Activated effector memory CD4-positive, alpha-beta T cell treated with Interleukin-2 at 50 U/mL for 16 hours (primary cell): Measurements from ENCODE around the gene CD84.
A peak's percentile ranks its signal among the peaks of the same experiment; 100 is the strongest.
"Not testable (repeated sequence)": the region's sequence is repeated elsewhere in the genome, so short reads cannot be mapped to it uniquely, and the experiment has no call there.

ENCODE experiments used
- DNase-seq: peaks from one replicate; pipeline ENCODE4 v3.0.0-alpha.2; 2020

Gene CD84

DNA sequence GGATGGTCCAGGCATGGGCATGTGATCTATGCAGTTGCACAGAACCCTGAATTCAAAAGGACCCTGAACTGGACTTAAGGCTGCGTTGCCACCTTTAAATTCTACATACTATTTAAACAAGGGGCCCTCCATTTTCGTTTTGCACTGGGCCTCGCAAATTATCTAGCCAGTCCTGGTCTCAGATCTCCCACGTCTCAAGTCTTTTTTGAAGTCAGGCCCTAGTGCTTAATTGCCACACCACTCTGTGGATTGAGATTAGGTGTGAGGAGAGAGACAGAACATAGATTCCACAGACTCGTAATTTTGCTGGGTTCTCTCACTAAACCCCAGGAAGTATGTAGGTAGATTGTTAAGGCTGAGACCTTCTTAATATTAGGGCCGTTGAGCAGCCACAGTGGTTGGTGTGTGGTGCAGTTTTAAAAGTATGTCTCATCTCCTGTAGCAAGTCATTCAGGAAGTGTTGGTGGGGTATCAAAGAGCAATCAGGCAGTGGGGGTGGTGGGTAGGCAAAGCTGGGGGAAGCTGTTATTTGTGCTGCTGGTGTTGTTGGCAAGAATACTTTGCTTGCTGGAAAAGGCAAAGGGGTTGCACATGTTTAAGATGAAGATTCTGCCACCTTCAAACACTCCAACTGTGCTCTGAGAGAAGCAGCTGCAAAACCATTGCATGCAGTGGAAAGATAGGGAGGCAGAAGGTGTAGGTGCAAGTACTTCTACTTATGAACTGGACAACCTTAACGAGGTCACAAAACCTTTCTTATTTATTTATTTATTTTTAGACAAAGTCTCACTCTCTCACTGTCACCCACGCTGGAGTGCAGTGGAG, 11.2 kb downstream of the CD84 start:
- DNase-seq: peak; percentile 66

DNA sequence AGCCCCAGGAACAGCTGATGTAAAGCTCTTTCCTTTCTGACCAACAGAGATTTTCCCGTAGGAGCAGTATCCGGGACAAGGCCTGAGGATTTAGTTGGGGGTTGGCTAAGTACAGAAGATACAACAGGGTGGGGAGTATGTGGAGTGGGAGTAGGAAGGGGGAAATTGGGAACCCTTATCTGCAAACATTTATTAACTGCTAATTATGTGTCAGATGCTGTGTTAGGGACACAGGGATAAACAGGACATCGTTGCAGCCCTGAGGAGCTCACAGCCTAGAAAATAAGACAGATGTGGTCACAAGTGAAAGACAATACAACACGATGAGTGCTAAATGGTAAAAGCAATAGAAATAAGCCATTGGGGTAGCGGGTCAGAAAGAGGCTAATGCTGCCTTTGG, 12.0 kb downstream of the CD84 start:
- DNase-seq: no peak

DNA sequence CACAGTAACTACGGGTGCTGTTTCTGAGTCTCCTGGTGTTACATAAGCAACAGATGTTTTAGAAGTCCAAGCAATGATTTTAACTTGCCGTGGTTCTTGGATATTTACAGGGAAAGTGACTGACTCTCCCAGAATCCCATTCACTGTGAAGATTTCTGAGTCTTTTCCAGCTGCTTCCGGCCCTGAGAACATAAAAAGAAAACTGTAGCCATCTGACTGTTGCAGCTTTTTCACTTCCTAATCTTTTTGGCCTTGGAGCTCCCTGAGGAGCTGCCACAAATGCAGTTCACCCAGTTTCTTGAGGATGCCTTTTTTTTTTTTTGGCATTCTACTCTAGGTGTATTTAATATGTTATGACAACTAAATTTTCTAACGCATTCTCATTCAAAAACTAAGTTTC, 13.7 kb downstream of the CD84 start:
- no peak for DNase-seq

DNA sequence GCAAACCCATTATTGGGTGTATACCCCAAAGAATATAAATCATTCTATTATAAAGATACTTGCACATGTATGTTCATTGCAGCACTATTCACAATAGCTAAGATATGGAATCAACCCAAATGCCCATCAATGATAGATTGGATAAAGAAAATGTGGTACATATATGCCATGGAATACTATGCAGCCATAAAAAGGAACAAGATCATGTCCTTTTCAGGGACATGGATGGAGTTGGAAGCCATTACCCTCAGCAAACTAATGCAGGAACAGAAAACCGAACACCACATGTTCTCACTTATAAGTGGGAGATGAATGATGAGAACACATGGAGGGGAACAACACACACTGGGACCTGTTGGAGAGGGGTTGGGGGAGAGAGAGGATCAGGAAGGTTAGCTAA, 16.1 kb downstream of the CD84 start:
- not testable (repeated sequence) for DNase-seq

DNA sequence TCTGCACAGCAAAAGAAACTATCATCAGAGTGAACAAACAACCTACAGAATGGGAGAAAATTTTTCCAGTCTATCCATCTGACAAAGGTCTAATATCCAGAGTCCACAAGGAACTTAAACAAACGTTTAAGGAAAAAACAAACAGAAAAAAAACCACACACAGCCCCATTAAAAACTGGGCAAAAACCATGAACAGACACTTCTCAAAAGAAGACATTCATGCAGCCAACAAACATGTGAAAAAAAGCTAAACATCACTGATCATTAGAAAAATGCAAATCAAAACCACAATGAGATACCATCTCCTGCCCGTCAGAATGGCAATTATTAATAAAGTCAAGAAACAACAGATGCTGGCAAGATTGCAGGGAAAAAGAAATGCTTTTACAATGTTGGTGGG, 16.6 kb downstream of the CD84 start:
- not testable (repeated sequence) for DNase-seq

DNA sequence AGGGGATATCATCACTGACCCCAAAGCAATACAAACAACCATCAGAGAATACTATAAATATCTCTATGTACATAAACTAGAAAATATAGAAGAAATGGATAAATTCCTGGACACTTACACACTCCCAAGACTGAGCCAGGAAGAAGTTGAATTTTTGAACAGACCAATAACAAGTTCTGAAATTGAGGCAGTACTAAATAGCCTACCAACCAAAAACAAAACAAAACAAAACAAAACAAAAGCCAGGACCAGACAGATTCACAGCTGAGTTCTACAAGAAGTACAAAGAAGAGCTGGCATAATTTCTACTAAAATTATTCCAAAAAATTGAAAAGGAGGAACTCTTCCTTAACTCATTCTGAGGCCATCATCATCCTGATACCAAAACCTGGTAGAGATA, 18.5 kb downstream of the CD84 start:
- DNase-seq: no peak

DNA sequence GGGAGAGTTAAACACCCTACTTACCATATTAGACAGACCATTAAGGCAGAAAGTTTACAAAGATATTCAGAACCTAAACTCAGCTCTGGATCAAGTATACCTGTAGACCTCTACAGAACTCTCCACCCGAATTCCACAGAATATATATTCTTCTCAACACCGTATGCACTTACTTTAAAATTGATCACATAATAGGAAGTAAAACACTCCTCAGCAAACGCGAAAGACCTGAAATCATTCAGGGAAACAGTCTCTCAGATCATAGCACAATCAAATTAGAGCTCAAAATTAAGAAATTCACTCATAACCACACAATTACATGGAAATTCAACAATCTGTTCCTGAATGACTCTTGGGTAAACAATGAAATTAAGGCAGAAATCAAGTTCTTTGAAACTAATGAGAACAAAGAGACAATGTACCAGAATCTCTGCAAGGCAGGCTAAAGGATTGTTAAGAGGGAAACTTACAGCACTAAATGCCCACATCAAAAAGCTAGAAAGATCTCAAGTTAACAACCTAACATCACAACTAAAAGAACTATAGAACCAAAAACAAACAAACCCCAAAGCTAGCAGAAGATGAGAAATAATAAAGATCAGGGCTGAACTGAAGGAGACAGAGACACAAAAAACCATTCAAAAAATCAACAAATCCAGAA, 19.1 kb downstream of the CD84 start:
- no peak for DNase-seq

DNA sequence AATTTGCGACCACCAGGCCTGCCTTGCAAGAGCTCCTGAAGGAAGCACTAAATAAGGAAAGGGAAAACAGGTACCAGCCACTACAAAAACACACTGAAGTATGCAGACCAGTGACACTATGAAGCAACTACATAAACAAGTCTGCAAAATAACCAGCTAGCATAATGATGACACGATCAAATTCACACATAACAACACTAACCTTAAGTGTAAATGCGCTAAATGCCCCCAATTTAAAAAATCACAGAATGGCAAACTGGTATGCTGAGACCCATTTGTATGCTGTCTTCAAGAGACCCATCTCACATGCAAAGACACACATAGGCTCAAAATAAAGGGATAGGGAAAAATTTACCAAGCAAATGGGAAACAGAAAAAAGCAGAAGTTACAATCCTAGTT, 19.9 kb downstream of the CD84 start:
- DNase-seq: not testable (repeated sequence)

DNA sequence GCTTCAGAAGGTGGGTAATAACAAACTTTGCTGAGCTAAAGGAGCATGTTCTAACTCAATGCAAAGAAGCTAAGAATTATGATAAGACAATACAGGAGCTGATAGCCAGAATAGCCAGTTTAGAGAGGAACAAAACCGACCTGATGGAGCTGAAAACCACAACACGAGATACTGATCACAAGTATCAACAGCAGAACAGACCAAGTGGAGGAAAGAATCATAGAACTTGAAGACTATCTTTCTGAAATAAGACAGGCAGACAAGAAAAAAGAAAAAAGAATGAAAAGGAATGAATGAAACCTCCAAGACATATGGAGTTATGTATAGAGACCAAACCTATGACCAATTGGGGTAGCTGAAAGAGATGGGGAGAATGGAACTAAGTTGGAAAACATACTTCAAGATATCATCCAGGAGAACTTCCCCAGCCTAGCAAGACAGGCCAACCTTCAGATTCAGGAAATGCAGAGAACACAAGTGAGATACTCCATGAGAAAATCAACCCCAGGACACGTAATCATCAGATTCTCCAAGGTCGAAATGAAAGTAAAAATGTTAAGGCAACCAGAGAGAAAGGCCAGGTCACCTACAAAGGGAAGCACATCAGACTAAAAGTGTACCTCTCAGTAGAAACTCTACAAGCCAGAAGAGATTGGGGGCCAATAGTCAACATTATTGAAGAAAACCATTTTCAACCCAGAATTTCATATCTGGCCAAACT, 20.5 kb downstream of the CD84 start:
- DNase-seq: no peak

DNA sequence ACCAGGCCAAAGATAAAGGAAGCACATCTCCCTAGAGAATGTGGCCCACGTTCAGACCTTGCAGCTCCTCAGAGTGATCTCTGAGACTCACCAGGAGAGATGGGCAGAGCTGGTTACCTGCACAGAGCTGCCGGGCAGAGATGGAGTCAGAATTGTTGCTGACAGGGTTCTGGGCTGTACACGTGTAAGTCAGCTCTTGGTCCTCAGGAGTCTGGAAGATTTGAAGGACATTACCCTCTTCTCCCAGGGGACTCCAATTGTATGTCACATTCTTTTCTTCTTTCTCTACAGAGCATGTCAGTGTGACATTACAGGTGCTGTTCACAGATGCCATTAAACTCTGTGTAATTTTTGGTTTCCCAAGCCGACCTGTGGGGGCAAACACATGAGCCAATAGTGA, 25.5 kb downstream of the CD84 start:
- no peak for DNase-seq

DNA sequence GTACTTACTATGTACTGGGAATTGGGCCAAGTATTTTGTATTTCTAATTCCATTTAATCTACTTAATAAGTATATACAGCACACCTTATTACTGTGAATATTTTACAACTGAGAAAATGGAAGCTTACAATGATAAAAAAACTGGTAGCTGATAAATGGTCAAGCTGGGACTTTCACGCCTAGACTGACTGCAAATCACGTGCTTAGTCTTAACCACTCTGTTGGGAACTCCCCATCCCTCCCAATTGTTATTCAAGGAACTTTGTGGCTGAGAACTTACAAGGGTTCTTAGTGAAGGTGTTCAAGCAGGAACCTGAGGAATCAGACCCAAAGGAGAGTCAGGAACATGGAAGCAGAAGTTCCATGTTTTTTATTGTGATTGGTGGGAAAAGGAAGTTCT, 26.9 kb downstream of the CD84 start:
- no peak for DNase-seq

DNA sequence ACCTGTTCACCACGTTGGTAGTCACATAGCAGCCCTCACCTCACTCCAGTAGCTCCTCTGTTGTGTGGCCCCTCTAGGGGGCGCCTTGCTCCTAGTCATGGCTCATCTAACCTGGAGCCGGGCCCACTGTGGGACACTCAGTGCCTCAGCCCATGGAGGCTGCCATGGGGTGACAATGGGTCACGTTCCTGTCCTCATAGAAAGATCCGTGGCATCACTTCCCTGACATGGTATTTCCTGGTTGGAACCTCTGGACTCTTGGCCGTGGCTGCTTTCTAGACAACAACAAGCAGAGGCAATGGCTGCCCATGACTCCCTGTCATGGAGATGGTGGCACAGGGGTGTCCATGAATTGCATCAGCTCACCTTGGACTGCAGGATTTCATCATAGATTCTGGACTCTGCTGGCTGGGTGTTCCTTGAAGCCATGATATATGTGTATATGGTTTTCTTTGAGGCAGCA, 28.7 kb downstream of the CD84 start:
- peak; percentile 38 for DNase-seq

DNA sequence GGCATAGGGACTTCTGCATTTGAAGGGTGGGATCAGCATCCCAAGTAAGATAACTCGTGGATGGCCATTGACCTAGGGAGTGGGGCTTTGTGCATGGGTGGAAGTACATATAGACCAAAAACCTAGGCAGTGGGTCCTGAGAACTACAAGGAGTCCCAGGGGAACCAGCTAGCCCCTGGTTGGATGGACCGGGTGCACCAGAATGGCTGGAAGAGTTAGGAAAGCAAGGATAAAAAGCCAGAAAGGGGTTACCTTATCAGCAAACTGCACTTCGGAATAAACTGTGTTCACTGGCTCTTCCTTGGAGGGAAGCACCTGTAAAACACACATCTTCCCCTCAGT, 29.7 kb downstream of the CD84 start:
- DNase-seq: no peak

DNA sequence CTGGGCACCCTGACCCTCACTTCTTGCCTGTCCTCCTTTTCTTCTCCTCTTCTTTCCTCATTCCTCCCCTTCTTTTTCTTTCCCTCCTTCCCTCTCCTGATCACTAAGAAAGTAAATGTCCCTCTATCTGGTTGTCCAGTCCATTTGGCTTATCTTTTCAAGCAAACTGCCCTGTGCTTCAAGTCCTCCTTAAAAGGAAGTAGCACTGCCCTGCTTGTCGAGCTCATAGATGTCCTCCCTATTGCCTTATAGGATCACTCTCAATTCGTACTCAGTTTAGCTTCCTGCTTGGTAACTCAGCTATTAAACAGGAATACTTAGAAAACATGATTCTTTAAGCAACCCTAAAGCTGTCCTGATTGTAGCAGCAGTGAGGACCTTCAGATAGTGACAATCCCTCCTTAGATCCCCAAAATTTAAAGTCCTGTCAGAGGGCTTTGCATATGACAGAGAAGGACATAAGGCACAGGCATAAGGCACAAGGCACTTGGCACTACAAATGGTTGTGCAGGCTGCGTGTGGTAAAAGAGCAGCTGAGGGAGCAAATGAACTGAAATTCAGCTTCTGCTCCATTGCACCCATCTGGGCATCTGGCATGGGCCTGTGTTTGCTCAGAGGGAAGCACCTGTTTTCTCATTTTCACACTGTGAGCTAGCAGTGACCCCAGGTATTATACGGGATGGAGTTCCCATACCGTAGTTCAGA, 30.2 kb downstream of the CD84 start:
- no peak for DNase-seq

DNA sequence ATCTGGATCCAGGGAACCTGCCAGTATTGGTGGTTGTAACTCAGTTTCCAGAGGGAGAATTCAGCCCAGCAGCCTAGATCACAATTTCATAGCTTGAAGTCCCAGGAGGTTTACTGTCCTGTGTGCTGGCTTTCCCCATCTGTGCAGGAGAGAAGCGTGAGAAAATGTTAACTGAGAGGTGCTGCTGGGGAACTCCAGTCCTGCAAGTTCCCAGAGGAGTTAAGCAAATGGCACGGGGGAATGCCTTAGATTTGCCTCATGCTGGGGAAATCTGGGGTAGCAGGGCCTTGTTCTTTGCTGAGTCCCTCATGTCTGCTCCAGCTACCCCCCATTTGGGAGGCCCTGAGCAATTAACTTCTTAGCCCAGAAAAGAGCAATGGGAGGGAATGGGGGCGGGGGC, 31.1 kb downstream of the CD84 start:
- no peak for DNase-seq

DNA sequence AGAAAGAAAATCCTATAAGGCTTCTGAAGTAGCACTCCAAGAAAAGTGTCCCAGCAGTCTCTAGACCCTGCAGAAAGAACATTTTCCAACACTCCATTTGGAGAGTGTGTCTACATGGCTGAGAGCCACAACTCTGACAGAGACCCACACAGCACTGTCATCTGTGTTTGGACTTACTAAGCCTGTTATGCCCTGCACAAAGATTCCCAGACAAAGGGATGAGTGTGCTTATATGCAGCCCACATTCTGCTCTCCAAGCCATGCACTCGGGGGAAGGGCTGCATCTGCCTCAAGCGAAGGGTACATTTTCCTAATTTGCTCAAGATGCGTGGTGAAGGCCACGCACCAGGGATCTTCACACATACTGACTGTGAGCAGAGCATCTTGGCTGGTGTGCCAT, 31.9 kb downstream of the CD84 start:
- no peak for DNase-seq

DNA sequence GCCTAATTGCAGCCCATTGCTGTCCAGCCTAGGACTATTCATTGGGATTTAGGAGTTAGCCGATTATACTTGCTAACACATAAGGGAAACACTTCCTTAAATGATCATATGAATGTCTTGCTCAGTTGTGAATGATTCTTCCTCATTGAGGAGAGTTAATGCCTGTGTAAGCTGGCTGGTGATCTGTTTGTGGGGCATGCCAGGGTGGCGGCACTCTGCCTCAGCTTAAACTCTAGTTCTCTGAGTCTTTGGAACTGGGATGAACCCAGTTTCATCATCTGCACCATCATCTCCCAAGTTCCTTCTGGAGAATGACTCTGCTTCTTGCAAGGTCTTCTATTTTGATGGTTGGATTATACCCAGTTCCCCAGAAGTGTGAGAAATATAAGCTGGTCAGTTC, 32.4 kb downstream of the CD84 start:
- no peak for DNase-seq

DNA sequence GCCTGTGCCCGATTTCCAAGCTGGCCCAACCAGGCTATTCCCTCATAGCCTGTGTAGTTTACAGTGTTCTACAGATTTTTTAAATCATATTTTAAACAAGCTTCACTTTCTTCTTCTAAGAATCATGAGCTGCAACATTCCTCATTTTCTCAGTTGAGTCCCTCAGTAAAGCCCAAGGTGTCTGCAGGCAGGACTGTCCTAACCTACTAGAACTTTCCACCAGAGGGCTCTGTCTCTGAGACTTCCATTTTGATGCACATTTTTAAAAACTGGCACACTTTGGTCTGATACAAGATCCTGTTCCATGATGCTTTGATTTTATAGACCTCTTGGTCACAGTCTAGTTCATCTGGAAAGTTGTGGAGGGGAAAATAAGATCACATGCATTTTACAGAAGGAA, 34.6 kb downstream of the CD84 start:
- DNase-seq: no peak

DNA sequence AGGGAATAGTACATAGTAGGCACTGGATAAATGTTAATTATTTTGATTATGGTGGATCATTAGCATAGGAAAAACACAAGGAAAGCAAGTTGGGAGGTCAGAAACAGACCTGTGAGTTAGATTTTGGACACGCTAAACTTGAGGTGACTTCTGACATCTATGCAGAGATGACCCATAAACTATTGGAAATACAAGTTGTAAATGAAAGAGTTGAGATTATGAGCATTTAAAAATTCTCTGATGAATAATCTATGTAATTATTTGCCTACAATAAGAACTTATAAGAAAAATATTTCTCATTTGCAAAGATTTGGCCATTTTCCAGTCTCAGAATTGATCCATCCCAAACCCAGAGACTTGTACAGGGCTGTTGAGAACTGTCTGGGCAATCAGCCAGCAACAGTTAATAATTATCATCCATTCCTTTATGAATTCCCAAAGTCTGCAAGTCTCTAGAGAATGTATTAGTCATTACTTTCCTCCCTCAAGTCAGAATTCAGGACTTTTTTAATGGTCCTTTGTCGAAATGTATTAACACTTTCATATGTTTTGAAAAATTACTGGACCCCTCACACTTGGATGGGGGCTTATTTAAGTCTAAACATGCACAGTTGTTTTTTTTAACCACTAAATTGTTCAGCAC, 36.9 kb downstream of the CD84 start:
- no peak for DNase-seq

DNA sequence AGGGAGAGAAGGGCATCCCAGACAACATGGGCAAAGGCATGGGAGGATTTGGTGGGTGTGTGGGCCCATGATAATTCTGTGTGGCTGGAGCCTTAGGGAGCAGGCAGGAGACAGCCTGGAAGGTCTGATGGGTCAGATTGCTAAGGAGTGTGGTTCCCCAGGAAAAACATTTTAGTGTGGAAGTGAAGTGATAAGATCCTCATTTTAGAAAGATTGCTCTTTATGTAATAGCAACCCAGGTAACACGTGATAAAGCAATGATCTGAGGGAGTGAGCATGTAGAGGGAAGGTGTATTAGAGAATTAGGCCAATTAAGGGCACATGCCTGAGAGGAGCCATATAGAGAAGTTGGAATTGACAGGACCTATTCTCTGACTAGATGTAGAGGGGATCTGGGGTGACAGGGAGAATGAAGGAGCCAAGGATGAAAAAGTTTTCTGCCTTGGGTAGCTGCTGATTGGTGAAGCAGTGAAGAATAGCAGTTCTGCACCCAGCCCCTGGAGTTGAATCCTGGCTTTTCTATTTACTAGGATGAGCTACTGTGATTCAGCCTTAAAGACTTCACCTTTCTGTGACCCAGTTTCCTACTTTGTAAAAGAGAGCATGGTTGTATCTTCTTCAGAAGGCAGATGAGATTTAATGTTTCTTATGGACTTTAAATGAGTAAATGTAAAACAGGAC, 37.5 kb downstream of the CD84 start:
- DNase-seq: no peak

DNA sequence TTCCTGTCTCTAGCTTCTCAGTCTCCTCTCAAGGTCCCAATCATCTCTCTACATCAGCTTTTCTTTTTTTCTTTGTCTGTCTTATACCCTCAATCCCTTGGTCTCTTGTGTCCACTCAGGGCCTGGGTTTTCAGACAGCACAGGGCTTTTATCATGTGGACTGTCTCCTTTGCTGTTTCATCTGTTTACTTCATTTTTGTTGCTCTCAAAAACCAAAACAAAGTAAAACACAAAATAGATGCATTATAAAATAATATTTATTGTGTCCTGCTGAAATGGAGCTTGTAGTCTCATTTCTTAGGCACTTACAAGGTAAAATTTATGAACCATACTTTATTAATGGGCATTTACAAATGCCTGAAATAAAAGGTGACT, 38.5 kb downstream of the CD84 start:
- no peak for DNase-seq
